ENCODE measurements around the gene COG5. TPM values are rescaled to one million over a fixed set of nuclear protein-coding genes. Genes with fewer than 3 reads are reported as not detected.

COG5 gene
- total RNA-seq, 1 experiment from 2014 or later = 20.2 TPM

GRCh38 chr7:107383203-107383602, 180.5 kb downstream of the COG5 start:
- Histone ChIP-seq H3K4ac (ENCODE audit: low read depth, low read length) (no peak overlapping the region), H2AK5ac (ENCODE audit: insufficient read length, low read length) (no peak overlapping the region), H2BK12ac (ENCODE audit: insufficient read length, low read depth, low read length) (no peak overlapping the region), H3K4me2 (ENCODE audit: insufficient read depth, insufficient read length, low read length) (no peak overlapping the region), H3K79me1 (ENCODE audit: insufficient read depth, low read depth, low read length, poor library complexity, severe bottlenecking) (no peaks in the 10 kb centered on the region), H3K23ac (ENCODE audit: insufficient read length, low read depth, low read length) (no peak overlapping the region), H3K9ac (ENCODE audit: extremely low read depth, insufficient read length, low read length) (no peak overlapping the region), H4K20me1 (ENCODE audit: control insufficient read depth, insufficient read depth, insufficient read length) (no peaks in the 10 kb centered on the region), H2BK20ac (ENCODE audit: low read depth, low read length, poor library complexity, severe bottlenecking) (no peak overlapping the region), H4K91ac (ENCODE audit: insufficient read length, low read depth, low read length) (no peak overlapping the region), H3K27ac (ENCODE audit: insufficient read length, low read depth, low read length) (no peak overlapping the region), H4K8ac (replicated peaks; ENCODE audit: insufficient read length, low read depth, low read length) (no peak overlapping the region), H3K18ac (ENCODE audit: insufficient read length, low read depth, low read length) (no peak overlapping the region), H3K4me1 (ENCODE audit: insufficient read depth, low read length) (0 out of 2 replicates have a peak, but pooled peaks cover 2% of the 10 kb centered on the region), H2AFZ (ENCODE audit: low read length) (no peak overlapping the region), H2BK15ac (ENCODE audit: low read depth, low read length) (no peak overlapping the region), H3K56ac (ENCODE audit: insufficient read length, low read depth, low read length) (no peak overlapping the region), H3K27me3 (ENCODE audit: insufficient read depth, low read length) (no peaks in the 10 kb centered on the region), H3K79me2 (ENCODE audit: insufficient read depth, low read length) (no peaks in the 10 kb centered on the region; the same call in 1 of the 2 replicates), H2BK5ac (ENCODE audit: insufficient read length, low read length) (no peak overlapping the region), H4K5ac (ENCODE audit: insufficient read length, low read depth, low read length) (no peak overlapping the region), H3K23me2 (ENCODE audit: insufficient read length, low read depth, low read length, poor library complexity, severe bottlenecking) (no peaks in the 10 kb centered on the region), H3K14ac (ENCODE audit: insufficient read depth, low read length) (no peak overlapping the region), H3K9me3 (ENCODE audit: control insufficient read depth, low read depth, low read length) (no peaks in the 10 kb centered on the region), H2BK120ac (ENCODE audit: low read depth, low read length, poor library complexity, severe bottlenecking) (no peak overlapping the region), H3T11ph (ENCODE audit: low read length) (no peak overlapping the region)
- no peak for TF ChIP-seq CTCF (conservative IDR thresholded peaks at IDR 0.05)
- H3K4me1 Mint-ChIP-seq = peaks cover 26 to 33% of the 10 kb centered on the region in 2 experiments
- peaks cover 6 to 10% of the 10 kb centered on the region in 2 experiments for H3K9me3 Mint-ChIP-seq
- no peak for DNase-seq
- H3K27ac Mint-ChIP-seq = no peak overlapping the region
- no CpG with 5 or more reads among the region's 4 CpGs for WGBS (ENCODE audit: extremely low coverage, insufficient read length, low lambda C conversion rate)
- peaks cover 4 to 7% (median 6%) of the 10 kb centered on the region in 3 experiments; a peak in 5 of 7 replicates for H3K36me3 Mint-ChIP-seq (ENCODE audit: insufficient read depth in 1 of 3, low read depth in 3 of 3)
- no peaks in the 10 kb centered on the region for H3K27me3 Mint-ChIP-seq (ENCODE audit: low read depth)
- H3K4me3 Mint-ChIP-seq = no peak overlapping the region

Measured in H9 (cell line).